Sigmoid colon (tissue), 7 donors: Measurements from ENCODE around the gene ERCC5. TPM values are rescaled to one million over a fixed set of nuclear protein-coding genes. Genes with fewer than 3 reads are reported as not detected.

Experiments
- DNase-seq: peaks from one replicate; pipeline ENCODE4 v3.0.0-alpha.2; 2019
- H3K27ac ChIP-seq, 4 donors: fragments of 200-600 bp; sonication (generic); one replicate each; pipeline ENCODE4 v1.5.1; 2016 to 2019; ENCODE audit warnings: mild to moderate bottlenecking in 1 of 4
- H3K27me3 ChIP-seq, 3 donors: fragments of 200-600 bp; sonication (generic); one replicate each; pipeline ENCODE4 v1.5.1; 2019; ENCODE audit warnings: mild to moderate bottlenecking in 1 of 3
- H3K36me3 ChIP-seq, 4 donors: fragments of 200-600 bp; sonication (generic); one replicate each; pipeline ENCODE4 v1.5.1; 2016 to 2019
- H3K4me1 ChIP-seq, 4 donors: fragments of 200-600 bp; sonication (generic); one replicate each; pipeline ENCODE4 v1.5.1; 2017 to 2019
- H3K4me3 ChIP-seq, 4 donors: fragments of 200-600 bp; sonication (generic); one replicate each; pipeline ENCODE4 v1.5.1; 2017 to 2019; ENCODE audit warnings: mild to moderate bottlenecking in 2 of 4, moderate library complexity in 1 of 4
- H3K9me3 ChIP-seq, 4 donors: fragments of 200-600 bp in 3 of 4; sonication (generic) in 3 of 4; one replicate each; pipeline versions ENCODE4 v1.5.1 to v1.6.1; 2013 to 2019
- CTCF ChIP-seq, 4 experiments: fragments of 450-650 bp in 3 of 4; fragments of 200-600 bp in 1 of 4; IDR thresholded peaks; one replicate each; pipeline ENCODE4 v1.5.1; 2016 to 2019; ENCODE audit warnings: antibody characterized with exemption in 4 of 4, mild to moderate bottlenecking in 3 of 4, moderate library complexity in 2 of 4
- EP300 ChIP-seq, 4 donors: sonication (generic); formaldehyde crosslinking; IDR thresholded peaks; one replicate each; pipeline ENCODE4 v1.6.1; 2017; ENCODE audit warnings: antibody characterized with exemption in 4 of 4
- POLR2A ChIP-seq, 2 donors: fragments of 450-650 bp; IDR thresholded peaks; one replicate each; pipeline ENCODE4 v1.6.1; 2016; ENCODE audit warnings: antibody characterized with exemption in 2 of 2, mild to moderate bottlenecking in 2 of 2, moderate library complexity in 2 of 2
- POLR2AphosphoS5 ChIP-seq, 4 donors: sonication (generic); formaldehyde crosslinking; IDR thresholded peaks; one replicate each; pipeline ENCODE4 v1.6.1; 2017; ENCODE audit warnings: antibody characterized with exemption in 4 of 4
- WGBS, 2 donors: extraction: QIAGEN DNeasy Blood & Tissue Kit; methylation state at CpG; one replicate each; pipeline ENCODE4 v1.1.7; 2013; 5-methylcytosine and 5-hydroxymethylcytosine counted together
- intact Hi-C: fragments of 100-400 bp; cut with DNase I; formaldehyde crosslinking; loops from one replicate; pipeline ENCODE4 v1.15.1; 2023
- polyA plus RNA-seq, 3 donors: library from polyadenylated mRNA; stranded (reverse); fragments of 200-250 nt; gene quantifications; one replicate each; pipeline ENCODE4 v1.2.3, GENCODE V29; 2013
- total RNA-seq, 4 donors: library from RNA; depleted of rRNA; stranded (reverse); fragments of >200 nt; gene quantifications; one replicate each; pipeline ENCODE4 v1.1.0, GENCODE V29; 2016
- donor health status: healthy with polysubstance abuse.
- donor health status: Bipolar disorder and iron deficiency.
- donor health status: healthy.

Gene ERCC5
- total and polyA plus RNA-seq, 7 donors: 30.7 to 68.5 (median 51.2) TPM

- no peak overlapping the region for H3K4me3 ChIP-seq
- TF ChIP-seq CTCF (IDR thresholded peaks at IDR 0.05): no peak
- no peak for TF ChIP-seq POLR2A (IDR thresholded peaks at IDR 0.05)
- no peak for TF ChIP-seq POLR2AphosphoS5 (IDR thresholded peaks at IDR 0.05)
- TF ChIP-seq EP300 (IDR thresholded peaks at IDR 0.05): no peak
- no peak overlapping the region for H3K27ac ChIP-seq
- H3K36me3 ChIP-seq: peaks cover 0 to 27% (median 8%) of the 10 kb centered on the region in 4 donors
- H3K4me1 ChIP-seq: peaks cover 0 to 12% (median 3%) of the 10 kb centered on the region in 4 donors
- no peak for DNase-seq
- intact Hi-C loops: no loop called here
- no peaks in the 10 kb centered on the region for H3K27me3 ChIP-seq
- H3K9me3 ChIP-seq: no peaks in the 10 kb centered on the region
- WGBS, 2 donors: 85 to 89% methylated on average over 6 of the region's 6 CpGs
These were observed 31.0 kb upstream of the ERCC5 start for GRCh38 chr13:102814793-102815192.

- intact Hi-C loops: no loop called here
- TF ChIP-seq POLR2A (IDR thresholded peaks at IDR 0.05): no peak
- no peak for TF ChIP-seq POLR2AphosphoS5 (IDR thresholded peaks at IDR 0.05)
- no peak for TF ChIP-seq CTCF (IDR thresholded peaks at IDR 0.05)
- TF ChIP-seq EP300 (IDR thresholded peaks at IDR 0.05): no peak
- peaks cover 0 to 12% (median 3%) of the 10 kb centered on the region in 4 donors for H3K4me1 ChIP-seq
- no peak overlapping the region for H3K4me3 ChIP-seq
- WGBS, 2 donors: 91 to 93% methylated on average over 5 of the region's 5 CpGs
- H3K9me3 ChIP-seq: no peaks in the 10 kb centered on the region
- H3K36me3 ChIP-seq: peaks cover 0 to 28% (median 6%) of the 10 kb centered on the region in 4 donors
- no peak for DNase-seq
- no peak overlapping the region for H3K27ac ChIP-seq
- no peaks in the 10 kb centered on the region for H3K27me3 ChIP-seq
These were observed 30.0 kb upstream of the ERCC5 start for GRCh38 chr13:102815788-102816187.

- no peaks in the 10 kb centered on the region for H3K9me3 ChIP-seq
- H3K36me3 ChIP-seq: peaks cover 0 to 34% (median 6%) of the 10 kb centered on the region in 4 donors
- no peak overlapping the region for H3K4me3 ChIP-seq
- intact Hi-C loops: no loop called here
- no peaks in the 10 kb centered on the region for H3K27me3 ChIP-seq
- H3K4me1 ChIP-seq: peaks cover 0 to 12% (median 3%) of the 10 kb centered on the region in 4 donors
- WGBS, 2 donors: 92 to 93% methylated on average over 4 of the region's 4 CpGs
- no peak overlapping the region for H3K27ac ChIP-seq
- no peak for TF ChIP-seq EP300 (IDR thresholded peaks at IDR 0.05)
- no peak for TF ChIP-seq POLR2AphosphoS5 (IDR thresholded peaks at IDR 0.05)
- TF ChIP-seq POLR2A (IDR thresholded peaks at IDR 0.05): no peak
- TF ChIP-seq CTCF (IDR thresholded peaks at IDR 0.05): no peak
- no peak for DNase-seq
These were observed 29.1 kb upstream of the ERCC5 start for GRCh38 chr13:102816708-102817107.

GRCh38 chr13:102817241-102817640, 28.6 kb upstream of the ERCC5 start:
- WGBS, 2 donors: 94 to 98% methylated on average over 1 of the region's 1 CpG
- peaks cover 0 to 12% (median 3%) of the 10 kb centered on the region in 4 donors for H3K4me1 ChIP-seq
- no peaks in the 10 kb centered on the region for H3K27me3 ChIP-seq
- no peaks in the 10 kb centered on the region for H3K9me3 ChIP-seq
- H3K27ac ChIP-seq: no peak overlapping the region
- intact Hi-C loops: no loop called here
- TF ChIP-seq POLR2A (IDR thresholded peaks at IDR 0.05) (no peak), EP300 (IDR thresholded peaks at IDR 0.05) (no peak), CTCF (IDR thresholded peaks at IDR 0.05) (no peak), POLR2AphosphoS5 (IDR thresholded peaks at IDR 0.05) (no peak)
- DNase-seq: no peak
- H3K36me3 ChIP-seq: peaks cover 0 to 39% (median 9%) of the 10 kb centered on the region in 4 donors
- H3K4me3 ChIP-seq: no peak overlapping the region

- Histone ChIP-seq H3K4me1 (peaks cover 0 to 7% (median 3%) of the 10 kb centered on the region in 4 donors), H3K27ac (no peak overlapping the region), H3K9me3 (no peaks in the 10 kb centered on the region), H3K4me3 (no peak overlapping the region), H3K27me3 (no peaks in the 10 kb centered on the region), H3K36me3 (peaks cover 2 to 46% (median 11%) of the 10 kb centered on the region in 4 donors)
- TF ChIP-seq POLR2A (IDR thresholded peaks at IDR 0.05) (no peak), POLR2AphosphoS5 (IDR thresholded peaks at IDR 0.05) (no peak), CTCF (IDR thresholded peaks at IDR 0.05) (no peak), EP300 (IDR thresholded peaks at IDR 0.05) (no peak)
- no peak for DNase-seq
- intact Hi-C loops: no loop called here
These were observed 27.9 kb upstream of the ERCC5 start for GRCh38 chr13:102817907-102818306.
